HFF-Myc (cell line): ENCODE data around the gene CELF4.

ENCODE experiments used
- DNase-seq: peaks from one replicate; pipeline ENCODE4 v3.0.0-alpha.2; 2011; ENCODE audit warnings: low read depth; ENCODE audit errors: extremely low read depth
- H3K4me3 ChIP-seq: replicated peaks from 2 replicates; pipeline ENCODE4 v1.5.1; 2011; ENCODE audit warnings: low read depth, mild to moderate bottlenecking, control low read depth, low read length
- CTCF ChIP-seq: IDR thresholded peaks from 2 replicates; pipeline ENCODE4 v1.5.1; 2012; ENCODE audit warnings: mild to moderate bottlenecking, low read depth, low read length, control low read depth; ENCODE audit errors: missing control alignments

CELF4 gene

GRCh38 chr18:37496568-37496967 is 69.0 kb downstream of the CELF4 start:
- H3K4me3 ChIP-seq = no peak overlapping the region
- no peak for TF ChIP-seq CTCF
- DNase-seq = no peak

GRCh38 chr18:37495354-37495753 is 70.2 kb downstream of the CELF4 start:
- TF ChIP-seq CTCF = no peak
- DNase-seq = no peak

GRCh38 chr18:37494406-37494805 is 71.2 kb downstream of the CELF4 start:
- no peak for TF ChIP-seq CTCF
- no peak for DNase-seq
- H3K4me3 ChIP-seq = no peak overlapping the region

More at GRCh38 chr18:37495354-37495753, 70.2 kb downstream of the CELF4 start:
- H3K4me3 ChIP-seq = no peak overlapping the region

GRCh38 chr18:37493352-37493935 is 72.2 kb downstream of the CELF4 start:
- no peak for TF ChIP-seq CTCF
- H3K4me3 ChIP-seq = no peak overlapping the region
- DNase-seq = no peak

GRCh38 chr18:37492952-37493351 is 72.6 kb downstream of the CELF4 start:
- H3K4me3 ChIP-seq = no peak overlapping the region
- TF ChIP-seq CTCF = no peak
- no peak for DNase-seq

- no peak for DNase-seq
- no peak for TF ChIP-seq CTCF
- no peak overlapping the region for H3K4me3 ChIP-seq
These were observed 74.1 kb downstream of the CELF4 start for GRCh38 chr18:37491526-37491925.

- no peak for DNase-seq
- no peak for TF ChIP-seq CTCF
These were observed 75.6 kb downstream of the CELF4 start for GRCh38 chr18:37489998-37490397.

More at GRCh38 chr18:37489998-37490397, 75.6 kb downstream of the CELF4 start:
- no peak overlapping the region for H3K4me3 ChIP-seq
